Epithelial cell of esophagus (primary cell): Measurements from ENCODE around the gene TLE3.
A peak's percentile ranks its signal among the peaks of the same experiment; 100 is the strongest.
"Not testable (repeated sequence)": the region's sequence is repeated elsewhere in the genome, so short reads cannot be mapped to it uniquely, and the experiment has no call there.

Experiments used
- DNase-seq: peaks from one replicate; pipeline ENCODE4 v3.0.0; 2010; ENCODE audit warnings: low read depth
- H3K4me3 ChIP-seq: 2 replicates; pipeline ENCODE4 v1.5.1; 2011; ENCODE audit warnings: mild to moderate bottlenecking, low read length, control low read depth
- CTCF ChIP-seq: IDR thresholded peaks from 2 replicates; pipeline ENCODE4 v1.5.1; 2011; ENCODE audit warnings: low read depth, mild to moderate bottlenecking, low read length, control low read depth, inconsistent platforms; ENCODE audit not compliant: insufficient read depth; ENCODE audit errors: missing control alignments

Gene TLE3

DNA sequence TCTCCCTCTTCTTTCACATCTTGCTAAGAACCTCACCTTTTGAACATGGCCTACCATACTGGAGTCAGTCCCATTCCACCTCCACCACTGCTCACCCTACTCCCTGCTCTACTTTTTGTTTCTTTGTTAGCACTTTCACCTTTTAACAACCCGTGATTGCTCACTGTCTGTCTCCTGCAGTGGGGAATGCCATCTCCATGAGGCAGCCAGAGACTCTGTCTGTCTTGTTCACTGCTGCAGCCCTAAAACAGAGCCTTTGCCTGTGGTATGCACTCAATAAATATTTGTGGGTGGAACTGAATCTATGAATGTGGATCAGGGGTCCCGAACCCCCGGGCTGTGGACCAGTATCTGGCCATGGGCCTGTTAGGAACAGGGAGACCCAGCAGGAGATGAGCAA, 16.5 kb upstream of the TLE3 start:
- no peak overlapping the region for H3K4me3 ChIP-seq
- TF ChIP-seq CTCF = no peak
- no peak for DNase-seq

GRCh38 chr15:70113304-70113700, 15.6 kb upstream of the TLE3 start:
- no peak for DNase-seq
- TF ChIP-seq CTCF = no peak
- no peak overlapping the region for H3K4me3 ChIP-seq

DNA sequence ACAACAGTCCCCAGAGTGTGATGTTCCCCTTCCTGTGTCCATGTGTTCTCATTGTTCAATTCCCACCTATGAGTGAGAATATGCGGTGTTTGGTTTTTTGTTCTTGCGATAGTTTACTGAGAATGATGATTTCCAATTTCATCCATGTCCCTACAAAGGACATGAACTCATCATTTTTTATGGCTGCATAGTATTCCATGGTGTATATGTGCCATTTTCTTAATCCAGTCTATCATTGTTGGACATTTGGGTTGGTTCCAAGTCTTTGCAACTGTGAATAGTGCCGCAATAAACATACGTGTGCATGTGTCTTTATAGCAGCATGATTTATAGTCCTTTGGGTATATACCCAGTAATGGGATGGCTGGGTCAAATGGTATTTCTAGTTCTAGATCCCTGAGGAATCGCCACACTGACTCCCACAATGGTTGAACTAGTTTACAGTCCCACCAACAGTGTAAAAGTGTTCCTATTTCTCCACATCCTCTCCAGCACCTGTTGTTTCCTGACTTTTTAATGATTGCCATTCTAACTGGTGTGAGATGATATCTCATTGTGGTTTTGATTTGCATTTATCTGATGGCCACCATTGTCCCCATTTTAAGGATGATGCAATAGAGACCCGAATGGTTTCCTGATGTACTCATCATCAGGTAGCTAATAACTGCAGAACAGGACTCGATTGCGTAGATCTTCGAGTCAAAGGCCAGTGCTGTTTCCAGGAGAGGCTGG, 15.0 kb upstream of the TLE3 start:
- not testable (repeated sequence) for H3K4me3 ChIP-seq, DNase-seq

GRCh38 chr15:70112074-70112395, 14.3 kb upstream of the TLE3 start:
- no peak for TF ChIP-seq CTCF
- DNase-seq = no peak
- H3K4me3 ChIP-seq = no peak overlapping the region

- DNase-seq = peak; percentile 74
- no peak overlapping the region for H3K4me3 ChIP-seq
- TF ChIP-seq CTCF = no peak
Measured at GRCh38 chr15:70111203-70112073, 13.7 kb upstream of the TLE3 start.

GRCh38 chr15:70109978-70110377, 12.3 kb upstream of the TLE3 start:
- no peak overlapping the region for H3K4me3 ChIP-seq
- no peak for DNase-seq
- TF ChIP-seq CTCF = no peak

GRCh38 chr15:70109531-70109930, 11.8 kb upstream of the TLE3 start:
- no peak for DNase-seq
- TF ChIP-seq CTCF = no peak
- no peak overlapping the region for H3K4me3 ChIP-seq
